WTC11 (cell line): ENCODE data around the gene PPP4C. TPM values are rescaled to one million over a fixed set of nuclear protein-coding genes. Genes with fewer than 3 reads are reported as not detected.
A peak's percentile ranks its signal among the peaks of the same experiment; 100 is the strongest.

ENCODE experiments used
- ATAC-seq: fragments of 200-7000 bp; cut with Tn5 transposase; 2 replicates; pipeline ENCODE4 v1.10.0; 2021; ENCODE audit warnings: mild to moderate bottlenecking, moderate library complexity
- CTCF ChIA-PET: fragments of 300-600 bp; sonication (Branson Sonifier 250); formaldehyde crosslinking; loops from one replicate; lab custom pipeline; 2021; ENCODE audit warnings: antibody characterized with exemption; lab: Charles Lee
- POLR2A ChIA-PET: fragments of 350-600 bp; sonication (Branson Sonifier 250); formaldehyde crosslinking; loops from one replicate; lab custom pipeline; 2021; ENCODE audit warnings: antibody characterized with exemption; lab: Charles Lee
- DNase-seq: peaks from one replicate; pipeline ENCODE4 v3.0.0; 2021; ENCODE audit warnings: low spot score
- H3K27ac Mint-ChIP-seq: 2 replicates; pipeline ENCODE4 v1.8.0; 2021; ENCODE audit warnings: mixed read lengths
- H3K27me3 Mint-ChIP-seq: 2 replicates; pipeline ENCODE4 v1.8.0; 2021; ENCODE audit warnings: low read depth, mild to moderate bottlenecking, moderate library complexity, mixed read lengths
- H3K36me3 Mint-ChIP-seq: 2 replicates; pipeline ENCODE4 v1.8.0; 2021; ENCODE audit warnings: mixed read lengths
- H3K4me1 Mint-ChIP-seq: 2 replicates; pipeline ENCODE4 v1.8.0; 2022; ENCODE audit warnings: mixed read lengths
- H3K4me3 Mint-ChIP-seq: 2 replicates; pipeline ENCODE4 v1.8.0; 2021; ENCODE audit warnings: mild to moderate bottlenecking, moderate library complexity, mixed read lengths
- H3K9me3 Mint-ChIP-seq: 2 replicates; pipeline ENCODE4 v1.8.0; 2021; ENCODE audit warnings: mixed read lengths
- GRHL2 ChIP-seq: fragments of 250-450 bp; sonication (Bioruptor Pico); IDR thresholded peaks from 2 replicates; pipeline ENCODE4 v1.8.0; 2022; ENCODE audit warnings: mild to moderate bottlenecking, moderate library complexity; ENCODE audit not compliant: insufficient replicate concordance, severe bottlenecking
- KAT7 ChIP-seq: sonication (generic); formaldehyde crosslinking; IDR thresholded peaks from 2 replicates; pipeline ENCODE4 v1.8.1; 2023; ENCODE audit warnings: missing genetic modification reagents, mild to moderate bottlenecking, borderline replicate concordance
- MXD4 ChIP-seq: fragments of 250-450 bp; sonication (Bioruptor Pico); IDR thresholded peaks from 2 replicates; pipeline ENCODE4 v1.8.0; 2021; ENCODE audit warnings: mild to moderate bottlenecking, moderate library complexity, borderline replicate concordance
- NFE2L1 ChIP-seq: sonication (generic); formaldehyde crosslinking; IDR thresholded peaks from 2 replicates; pipeline ENCODE4 v1.8.1; 2023; ENCODE audit warnings: missing genetic modification reagents
- RORB ChIP-seq: fragments of 250-450 bp; sonication (Bioruptor Pico); IDR thresholded peaks from 2 replicates; pipeline ENCODE4 v1.9.0; 2021; ENCODE audit warnings: mild to moderate bottlenecking
- TCF7 ChIP-seq: sonication (generic); formaldehyde crosslinking; IDR thresholded peaks from 2 replicates; pipeline ENCODE4 v1.8.0; 2022; ENCODE audit warnings: mild to moderate bottlenecking, low read depth, missing genetic modification reagents, moderate library complexity
- total RNA-seq: library from RNA; stranded (reverse); gene quantifications from 3 replicates; pipeline ENCODE4 v1.2.3, GENCODE V29; 2021
- TF ChIP-seq, protein P1 (sequence below): sonication (generic); formaldehyde crosslinking; IDR thresholded peaks from 2 replicates; pipeline ENCODE4 v1.8.0; 2022; ENCODE audit warnings: missing genetic modification reagents
- TF ChIP-seq, protein P2 (sequence below): sonication (generic); formaldehyde crosslinking; IDR thresholded peaks from 2 replicates; pipeline ENCODE4 v1.8.1; 2023; ENCODE audit warnings: mild to moderate bottlenecking, missing genetic modification reagents
- TF ChIP-seq, protein P3 (sequence below): fragments of 250-450 bp; sonication (Bioruptor Pico); IDR thresholded peaks from 2 replicates; pipeline ENCODE4 v2.1.2; 2022; ENCODE audit warnings: mild to moderate bottlenecking, moderate library complexity
- TF ChIP-seq, protein P4 (sequence below): fragments of 250-450 bp; sonication (Bioruptor Pico); IDR thresholded peaks from 2 replicates; pipeline ENCODE4 v1.9.0; 2021; ENCODE audit warnings: moderate library complexity, mild to moderate bottlenecking, inconsistent platforms, borderline replicate concordance
- TF ChIP-seq, protein P5 (sequence below): sonication (generic); formaldehyde crosslinking; IDR thresholded peaks from 2 replicates; pipeline ENCODE4 v1.8.0; 2022; ENCODE audit warnings: mild to moderate bottlenecking, missing genetic modification reagents
- TF ChIP-seq, protein P6 (sequence below): sonication (generic); formaldehyde crosslinking; IDR thresholded peaks from 2 replicates; pipeline ENCODE4 v1.8.1; 2022; ENCODE audit warnings: mild to moderate bottlenecking, missing genetic modification reagents, moderate library complexity, borderline replicate concordance

Gene PPP4C
- total RNA-seq, 1 experiment from 2014 or later: 164 TPM

DNA sequence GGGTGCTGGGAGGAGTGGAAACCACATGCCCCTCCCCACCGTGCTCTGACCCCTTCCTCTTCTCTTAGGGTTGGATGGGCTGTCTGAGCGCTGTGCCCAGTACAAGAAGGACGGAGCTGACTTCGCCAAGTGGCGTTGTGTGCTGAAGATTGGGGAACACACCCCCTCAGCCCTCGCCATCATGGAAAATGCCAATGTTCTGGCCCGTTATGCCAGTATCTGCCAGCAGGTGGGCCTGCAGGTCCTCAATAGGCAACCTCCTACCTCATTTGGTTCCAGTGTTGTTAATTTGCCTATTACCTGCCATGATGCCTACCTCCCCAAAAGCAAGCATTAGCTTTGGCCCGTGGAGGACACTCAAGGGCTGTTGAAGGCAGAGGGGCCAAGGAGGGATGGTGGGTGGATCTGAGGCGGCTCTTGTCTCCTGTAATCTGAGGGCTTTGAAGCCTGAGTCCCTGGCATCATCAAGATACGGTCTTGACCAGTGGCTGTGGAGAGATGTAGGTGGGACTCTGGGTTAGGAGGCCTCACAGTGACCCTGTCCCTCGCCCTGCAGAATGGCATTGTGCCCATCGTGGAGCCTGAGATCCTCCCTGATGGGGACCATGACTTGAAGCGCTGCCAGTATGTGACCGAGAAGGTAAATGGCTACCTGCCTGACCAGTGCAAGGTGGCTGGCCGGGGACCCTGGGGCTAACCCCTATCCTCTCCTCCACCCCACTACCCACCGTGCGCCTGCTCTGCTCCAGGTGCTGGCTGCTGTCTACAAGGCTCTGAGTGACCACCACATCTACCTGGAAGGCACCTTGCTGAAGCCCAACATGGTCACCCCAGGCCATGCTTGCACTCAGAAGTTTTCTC is 6.8 kb upstream of the PPP4C start:
- Mint-ChIP-seq H3K36me3 (peaks cover 56% of the 10 kb centered on the region), H3K4me1 (peaks cover 20% of the 10 kb centered on the region), H3K4me3 (peak overlapping the region; percentile 36), H3K27ac (peak overlapping the region; percentile 65), H3K9me3 (no peaks in the 10 kb centered on the region), H3K27me3 (no peaks in the 10 kb centered on the region)
- DNase-seq: peak; percentile 43
- TF ChIP-seq, protein P1, sequence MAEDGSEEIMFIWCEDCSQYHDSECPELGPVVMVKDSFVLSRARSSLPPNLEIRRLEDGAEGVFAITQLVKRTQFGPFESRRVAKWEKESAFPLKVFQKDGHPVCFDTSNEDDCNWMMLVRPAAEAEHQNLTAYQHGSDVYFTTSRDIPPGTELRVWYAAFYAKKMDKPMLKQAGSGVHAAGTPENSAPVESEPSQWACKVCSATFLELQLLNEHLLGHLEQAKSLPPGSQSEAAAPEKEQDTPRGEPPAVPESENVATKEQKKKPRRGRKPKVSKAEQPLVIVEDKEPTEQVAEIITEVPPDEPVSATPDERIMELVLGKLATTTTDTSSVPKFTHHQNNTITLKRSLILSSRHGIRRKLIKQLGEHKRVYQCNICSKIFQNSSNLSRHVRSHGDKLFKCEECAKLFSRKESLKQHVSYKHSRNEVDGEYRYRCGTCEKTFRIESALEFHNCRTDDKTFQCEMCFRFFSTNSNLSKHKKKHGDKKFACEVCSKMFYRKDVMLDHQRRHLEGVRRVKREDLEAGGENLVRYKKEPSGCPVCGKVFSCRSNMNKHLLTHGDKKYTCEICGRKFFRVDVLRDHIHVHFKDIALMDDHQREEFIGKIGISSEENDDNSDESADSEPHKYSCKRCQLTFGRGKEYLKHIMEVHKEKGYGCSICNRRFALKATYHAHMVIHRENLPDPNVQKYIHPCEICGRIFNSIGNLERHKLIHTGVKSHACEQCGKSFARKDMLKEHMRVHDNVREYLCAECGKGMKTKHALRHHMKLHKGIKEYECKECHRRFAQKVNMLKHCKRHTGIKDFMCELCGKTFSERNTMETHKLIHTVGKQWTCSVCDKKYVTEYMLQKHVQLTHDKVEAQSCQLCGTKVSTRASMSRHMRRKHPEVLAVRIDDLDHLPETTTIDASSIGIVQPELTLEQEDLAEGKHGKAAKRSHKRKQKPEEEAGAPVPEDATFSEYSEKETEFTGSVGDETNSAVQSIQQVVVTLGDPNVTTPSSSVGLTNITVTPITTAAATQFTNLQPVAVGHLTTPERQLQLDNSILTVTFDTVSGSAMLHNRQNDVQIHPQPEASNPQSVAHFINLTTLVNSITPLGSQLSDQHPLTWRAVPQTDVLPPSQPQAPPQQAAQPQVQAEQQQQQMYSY (CRISPR knock-in tag): no peak
- TF ChIP-seq, protein P2, sequence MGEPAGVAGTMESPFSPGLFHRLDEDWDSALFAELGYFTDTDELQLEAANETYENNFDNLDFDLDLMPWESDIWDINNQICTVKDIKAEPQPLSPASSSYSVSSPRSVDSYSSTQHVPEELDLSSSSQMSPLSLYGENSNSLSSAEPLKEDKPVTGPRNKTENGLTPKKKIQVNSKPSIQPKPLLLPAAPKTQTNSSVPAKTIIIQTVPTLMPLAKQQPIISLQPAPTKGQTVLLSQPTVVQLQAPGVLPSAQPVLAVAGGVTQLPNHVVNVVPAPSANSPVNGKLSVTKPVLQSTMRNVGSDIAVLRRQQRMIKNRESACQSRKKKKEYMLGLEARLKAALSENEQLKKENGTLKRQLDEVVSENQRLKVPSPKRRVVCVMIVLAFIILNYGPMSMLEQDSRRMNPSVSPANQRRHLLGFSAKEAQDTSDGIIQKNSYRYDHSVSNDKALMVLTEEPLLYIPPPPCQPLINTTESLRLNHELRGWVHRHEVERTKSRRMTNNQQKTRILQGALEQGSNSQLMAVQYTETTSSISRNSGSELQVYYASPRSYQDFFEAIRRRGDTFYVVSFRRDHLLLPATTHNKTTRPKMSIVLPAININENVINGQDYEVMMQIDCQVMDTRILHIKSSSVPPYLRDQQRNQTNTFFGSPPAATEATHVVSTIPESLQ (CRISPR knock-in tag): 0 out of 2 replicates have a peak, but pooled peaks have one; percentile 19
- CTCF ChIA-PET: interaction anchor here (1.2 to 2.9 kb wide), 2 partner anchors 23 to 24 kb away, joined by 3 to 7 read pairs; no protein-coding TSS in a partner anchor
- POLR2A ChIA-PET: no interaction called here
- ATAC-seq: no peak

DNA sequence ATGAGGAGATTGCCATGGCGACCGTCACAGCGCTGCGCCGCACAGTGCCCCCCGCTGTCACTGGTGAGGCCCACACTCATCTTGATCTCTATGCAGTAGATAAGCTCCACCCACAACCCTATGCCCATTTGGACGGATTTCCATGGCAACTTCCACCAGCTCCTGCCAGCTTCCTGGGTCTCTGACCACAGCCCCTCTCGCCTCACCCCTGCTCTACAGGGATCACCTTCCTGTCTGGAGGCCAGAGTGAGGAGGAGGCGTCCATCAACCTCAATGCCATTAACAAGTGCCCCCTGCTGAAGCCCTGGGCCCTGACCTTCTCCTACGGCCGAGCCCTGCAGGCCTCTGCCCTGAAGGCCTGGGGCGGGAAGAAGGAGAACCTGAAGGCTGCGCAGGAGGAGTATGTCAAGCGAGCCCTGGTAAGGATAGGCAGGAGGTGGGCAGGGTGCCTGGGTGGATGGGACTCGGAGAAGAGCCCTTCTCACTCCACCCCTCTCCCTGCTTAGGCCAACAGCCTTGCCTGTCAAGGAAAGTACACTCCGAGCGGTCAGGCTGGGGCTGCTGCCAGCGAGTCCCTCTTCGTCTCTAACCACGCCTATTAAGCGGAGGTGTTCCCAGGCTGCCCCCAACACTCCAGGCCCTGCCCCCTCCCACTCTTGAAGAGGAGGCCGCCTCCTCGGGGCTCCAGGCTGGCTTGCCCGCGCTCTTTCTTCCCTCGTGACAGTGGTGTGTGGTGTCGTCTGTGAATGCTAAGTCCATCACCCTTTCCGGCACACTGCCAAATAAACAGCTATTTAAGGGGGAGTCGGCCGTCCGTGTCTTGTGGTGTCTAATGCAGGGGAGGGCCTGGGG is 6.0 kb upstream of the PPP4C start:
- POLR2A ChIA-PET: no interaction called here
- no peak for TF ChIP-seq KAT7 (CRISPR knock-in tag)
- peaks cover 22% of the 10 kb centered on the region for H3K4me1 Mint-ChIP-seq
- H3K27me3 Mint-ChIP-seq: no peaks in the 10 kb centered on the region
- peak overlapping the region; percentile 60; the same call in 1 of the 2 replicates for H3K27ac Mint-ChIP-seq
- H3K36me3 Mint-ChIP-seq: peaks cover 56% of the 10 kb centered on the region
- CTCF ChIA-PET: interaction anchor here (1.2 to 2.9 kb wide), 2 partner anchors 15 to 23 kb away, joined by 4 to 7 read pairs; no protein-coding TSS in a partner anchor
- H3K9me3 Mint-ChIP-seq: no peaks in the 10 kb centered on the region
- ATAC-seq (no peak), DNase-seq (no peak)
- no peak overlapping the region for H3K4me3 Mint-ChIP-seq

DNA sequence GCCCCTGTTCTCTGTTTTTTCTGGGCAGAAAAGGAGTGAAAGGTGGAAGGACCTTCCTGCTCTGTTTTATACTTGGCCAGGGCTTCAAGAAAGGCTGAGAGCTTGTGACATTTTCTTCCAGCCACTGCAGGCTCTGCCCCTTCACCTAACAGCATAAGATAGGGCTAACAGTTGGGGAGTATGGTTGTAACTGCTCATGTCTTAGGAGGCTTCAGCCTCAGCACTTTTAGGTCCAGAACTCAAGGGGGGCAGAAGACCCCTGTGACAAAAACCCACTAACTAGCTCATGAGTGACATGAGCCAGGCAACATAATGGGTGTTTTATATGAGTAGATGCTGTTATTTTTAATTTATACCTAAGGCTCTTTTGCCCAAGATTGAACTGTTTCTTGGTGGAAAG is 5.3 kb upstream of the PPP4C start:
- Mint-ChIP-seq H3K27ac (no peak overlapping the region), H3K4me1 (peaks cover 25% of the 10 kb centered on the region), H3K36me3 (peaks cover 56% of the 10 kb centered on the region), H3K4me3 (no peak overlapping the region), H3K27me3 (no peaks in the 10 kb centered on the region), H3K9me3 (no peaks in the 10 kb centered on the region)
- no peak for DNase-seq
- ChIA-PET CTCF (interaction anchor here (1.2 to 2.9 kb wide), 2 partner anchors 16 to 22 kb away, joined by 4 to 7 read pairs; no protein-coding TSS in a partner anchor), POLR2A (no interaction called here)
- no peak for ATAC-seq
- TF ChIP-seq, protein P3, sequence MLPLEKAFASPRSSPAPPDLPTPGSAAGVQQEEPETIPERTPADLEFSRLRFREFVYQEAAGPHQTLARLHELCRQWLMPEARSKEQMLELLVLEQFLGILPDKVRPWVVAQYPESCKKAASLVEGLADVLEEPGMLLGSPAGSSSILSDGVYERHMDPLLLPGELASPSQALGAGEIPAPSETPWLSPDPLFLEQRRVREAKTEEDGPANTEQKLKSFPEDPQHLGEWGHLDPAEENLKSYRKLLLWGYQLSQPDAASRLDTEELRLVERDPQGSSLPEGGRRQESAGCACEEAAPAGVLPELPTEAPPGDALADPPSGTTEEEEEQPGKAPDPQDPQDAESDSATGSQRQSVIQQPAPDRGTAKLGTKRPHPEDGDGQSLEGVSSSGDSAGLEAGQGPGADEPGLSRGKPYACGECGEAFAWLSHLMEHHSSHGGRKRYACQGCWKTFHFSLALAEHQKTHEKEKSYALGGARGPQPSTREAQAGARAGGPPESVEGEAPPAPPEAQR (CRISPR knock-in tag): no peak
- TF ChIP-seq MXD4 (no peak), TCF7 (CRISPR knock-in tag) (no peak), GRHL2 (CRISPR knock-in tag) (no peak), RORB (no peak), NFE2L1 (CRISPR knock-in tag) (no peak)
- TF ChIP-seq, protein P4, sequence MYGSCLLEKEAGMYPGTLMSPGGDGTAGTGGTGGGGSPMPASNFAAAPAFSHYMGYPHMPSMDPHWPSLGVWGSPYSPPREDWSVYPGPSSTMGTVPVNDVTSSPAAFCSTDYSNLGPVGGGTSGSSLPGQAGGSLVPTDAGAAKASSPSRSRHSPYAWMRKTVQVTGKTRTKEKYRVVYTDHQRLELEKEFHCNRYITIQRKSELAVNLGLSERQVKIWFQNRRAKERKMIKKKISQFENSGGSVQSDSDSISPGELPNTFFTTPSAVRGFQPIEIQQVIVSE (CRISPR knock-in tag): no peak
- TF ChIP-seq, protein P5, sequence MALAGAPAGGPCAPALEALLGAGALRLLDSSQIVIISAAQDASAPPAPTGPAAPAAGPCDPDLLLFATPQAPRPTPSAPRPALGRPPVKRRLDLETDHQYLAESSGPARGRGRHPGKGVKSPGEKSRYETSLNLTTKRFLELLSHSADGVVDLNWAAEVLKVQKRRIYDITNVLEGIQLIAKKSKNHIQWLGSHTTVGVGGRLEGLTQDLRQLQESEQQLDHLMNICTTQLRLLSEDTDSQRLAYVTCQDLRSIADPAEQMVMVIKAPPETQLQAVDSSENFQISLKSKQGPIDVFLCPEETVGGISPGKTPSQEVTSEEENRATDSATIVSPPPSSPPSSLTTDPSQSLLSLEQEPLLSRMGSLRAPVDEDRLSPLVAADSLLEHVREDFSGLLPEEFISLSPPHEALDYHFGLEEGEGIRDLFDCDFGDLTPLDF: no peak
- TF ChIP-seq, protein P6, sequence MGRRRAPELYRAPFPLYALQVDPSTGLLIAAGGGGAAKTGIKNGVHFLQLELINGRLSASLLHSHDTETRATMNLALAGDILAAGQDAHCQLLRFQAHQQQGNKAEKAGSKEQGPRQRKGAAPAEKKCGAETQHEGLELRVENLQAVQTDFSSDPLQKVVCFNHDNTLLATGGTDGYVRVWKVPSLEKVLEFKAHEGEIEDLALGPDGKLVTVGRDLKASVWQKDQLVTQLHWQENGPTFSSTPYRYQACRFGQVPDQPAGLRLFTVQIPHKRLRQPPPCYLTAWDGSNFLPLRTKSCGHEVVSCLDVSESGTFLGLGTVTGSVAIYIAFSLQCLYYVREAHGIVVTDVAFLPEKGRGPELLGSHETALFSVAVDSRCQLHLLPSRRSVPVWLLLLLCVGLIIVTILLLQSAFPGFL (CRISPR knock-in tag): no peak
- TF ChIP-seq, protein P2 (CRISPR knock-in tag): no peak
